Stimulated activated effector memory CD8-positive, alpha-beta T cell treated with anti-CD3 and anti-CD28 coated beads, Interleukin-12 subunit alpha, Interleukin-12 subunit beta, amount 100 ng/mL, for 72 hours (primary cell): ENCODE data around the gene PASK.
"Not testable (repeated sequence)": the region's sequence is repeated elsewhere in the genome, so short reads cannot be mapped to it uniquely, and the experiment has no call there.

Experiments
- ATAC-seq: fragments of 150-1000 bp; cut with Tn5 transposase; 2 replicates; pipeline ENCODE4 v1.10.0; 2021
- DNase-seq, 2 donors: peaks; one replicate each; pipeline ENCODE4 v3.0.0; 2021 to 2022; ENCODE audit warnings: low spot score in 2 of 2
- H3K27ac Mint-ChIP-seq: one replicate; pipeline ENCODE4 v1.8.0; 2022; ENCODE audit warnings: mild to moderate bottlenecking, mixed read lengths
- H3K36me3 Mint-ChIP-seq: one replicate; pipeline ENCODE4 v1.8.0; 2022; ENCODE audit warnings: mild to moderate bottlenecking, mixed read lengths
- H3K4me1 Mint-ChIP-seq: one replicate; pipeline ENCODE4 v1.8.0; 2022; ENCODE audit warnings: mixed read lengths
- H3K4me3 Mint-ChIP-seq: one replicate; pipeline ENCODE4 v1.8.0; 2022; ENCODE audit warnings: mild to moderate bottlenecking, mixed read lengths
- H3K9me3 Mint-ChIP-seq: one replicate; pipeline ENCODE4 v1.8.0; 2022; ENCODE audit warnings: mixed read lengths

The PASK gene

DNA sequence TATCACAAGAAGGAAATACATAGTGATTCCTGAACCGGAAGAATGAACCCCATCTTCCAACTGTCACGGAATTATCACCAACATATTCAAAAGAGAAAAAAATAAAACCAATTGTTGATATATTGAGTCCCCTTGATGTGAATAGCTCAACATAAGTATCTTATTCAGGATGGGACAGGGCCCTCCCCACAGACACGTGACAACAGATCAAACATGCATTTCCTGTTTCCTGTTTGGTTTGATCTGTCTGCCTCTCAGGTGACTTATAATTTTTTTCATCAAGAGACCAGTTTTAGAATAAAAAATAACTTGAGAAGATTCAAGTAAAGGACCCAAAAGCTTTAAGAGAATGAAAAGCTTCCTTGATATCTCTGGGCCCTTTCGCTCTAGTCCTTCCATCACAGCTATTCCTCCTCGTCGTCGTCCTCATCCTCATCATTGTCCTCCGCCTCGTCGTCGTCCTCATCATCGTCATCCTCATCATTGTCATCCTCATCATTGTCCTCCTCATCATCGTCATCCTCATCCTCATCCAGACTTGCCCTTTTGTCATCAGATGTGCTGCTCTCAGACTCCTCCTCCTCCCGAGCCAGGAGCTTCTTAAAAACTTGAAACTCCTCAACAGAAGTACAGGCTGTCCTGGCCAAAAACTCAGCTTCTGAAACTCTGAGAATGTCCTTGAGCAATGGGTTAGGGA, 53.5 kb downstream of the PASK start:
- Mint-ChIP-seq H3K9me3 (no peaks in the 10 kb centered on the region), H3K36me3 (peaks cover 87% of the 10 kb centered on the region), H3K27ac (peak overlapping the region; percentile 63), H3K4me1 (peaks cover 46% of the 10 kb centered on the region), H3K4me3 (no peak overlapping the region)
- ATAC-seq (peak; percentile 47), DNase-seq (no peak)

DNA sequence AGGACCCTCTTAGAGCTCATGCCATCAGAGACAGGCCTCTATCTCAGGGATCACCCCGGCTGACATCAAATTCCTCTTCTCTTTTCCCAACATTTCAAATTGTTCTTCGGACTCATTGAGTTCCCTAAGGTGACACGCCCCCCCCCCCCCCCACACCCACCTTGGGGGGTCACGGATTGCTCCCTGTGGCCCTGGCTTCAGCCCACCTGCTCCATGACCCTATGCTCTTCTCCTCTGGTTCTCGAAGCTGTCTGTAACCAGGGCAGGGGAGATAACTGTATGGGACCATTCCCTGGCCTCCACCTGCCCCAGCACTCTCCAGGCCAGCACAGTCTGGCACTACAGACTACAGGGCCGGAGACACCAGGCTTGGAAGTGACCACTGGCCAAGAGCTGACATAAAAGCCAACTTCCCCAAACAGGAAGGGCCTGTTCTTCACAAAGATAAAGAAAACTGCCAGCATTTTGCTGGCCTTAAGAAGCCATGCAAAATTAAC, 54.3 kb downstream of the PASK start:
- no peaks in the 10 kb centered on the region for H3K9me3 Mint-ChIP-seq
- H3K36me3 Mint-ChIP-seq: peaks cover 95% of the 10 kb centered on the region
- no peak overlapping the region for H3K4me3 Mint-ChIP-seq
- peaks cover 46% of the 10 kb centered on the region for H3K4me1 Mint-ChIP-seq
- peak overlapping the region; percentile 63 for H3K27ac Mint-ChIP-seq
- ATAC-seq (no peak), DNase-seq (no peak)

DNA sequence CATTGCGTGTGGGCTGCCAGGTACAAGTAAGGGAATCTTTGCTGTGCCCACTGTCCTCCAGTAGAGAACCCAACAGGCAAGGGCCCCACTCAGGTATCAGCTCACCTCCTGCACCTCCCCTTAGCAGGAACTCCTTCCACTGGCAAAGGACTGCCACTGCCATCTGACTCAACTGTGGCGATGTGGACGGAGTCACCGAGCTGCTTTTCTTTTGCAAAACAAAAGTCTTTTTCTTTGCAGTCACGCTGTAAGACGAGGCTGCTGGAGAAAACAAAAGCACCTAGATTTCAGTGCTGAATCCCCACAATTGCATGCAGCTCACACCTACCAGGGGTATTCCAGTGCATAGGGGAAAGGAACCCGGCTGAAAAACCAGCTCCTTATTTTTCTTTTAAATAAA, 55.1 kb downstream of the PASK start:
- H3K4me3 Mint-ChIP-seq: no peak overlapping the region
- H3K4me1 Mint-ChIP-seq: peaks cover 40% of the 10 kb centered on the region
- DNase-seq (no peak), ATAC-seq (no peak)
- H3K27ac Mint-ChIP-seq: no peak overlapping the region
- H3K36me3 Mint-ChIP-seq: peaks cover 96% of the 10 kb centered on the region
- no peaks in the 10 kb centered on the region for H3K9me3 Mint-ChIP-seq

DNA sequence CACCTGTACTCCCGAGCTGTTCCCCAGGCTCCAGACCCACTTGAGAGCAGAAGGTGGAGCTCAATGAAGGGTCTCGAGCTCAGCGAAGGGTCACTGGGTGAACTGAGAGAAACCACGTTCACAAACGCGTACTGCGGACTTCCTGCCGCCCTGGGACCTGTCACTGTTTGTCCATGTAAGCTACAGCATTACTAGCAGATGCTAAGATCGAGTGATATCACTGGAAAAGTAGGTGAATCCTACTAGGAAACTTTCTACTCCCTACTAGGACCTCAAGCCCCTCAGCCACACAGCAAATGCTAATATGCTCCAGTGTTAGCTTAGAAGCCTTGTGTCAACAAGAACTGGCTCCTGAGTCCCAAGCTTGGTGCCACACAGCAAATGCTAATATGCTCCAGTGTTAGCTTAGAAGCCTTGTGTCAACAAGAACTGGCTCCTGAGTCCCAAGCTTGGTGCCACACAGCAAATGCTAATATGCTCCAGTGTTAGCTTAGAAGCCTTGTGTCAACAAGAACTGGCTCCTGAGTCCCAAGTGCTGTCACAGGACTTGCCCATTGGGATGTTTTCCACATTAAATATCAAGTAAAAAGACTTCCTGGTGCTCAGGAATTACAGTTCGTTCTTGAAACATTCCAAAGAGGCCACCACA, 56.0 kb downstream of the PASK start:
- H3K27ac Mint-ChIP-seq: peak overlapping the region; percentile 7
- H3K4me1 Mint-ChIP-seq: peaks cover 31% of the 10 kb centered on the region
- H3K36me3 Mint-ChIP-seq: peaks cover 96% of the 10 kb centered on the region
- H3K4me3 Mint-ChIP-seq, H3K9me3 Mint-ChIP-seq, ATAC-seq, DNase-seq: not testable (repeated sequence)

DNA sequence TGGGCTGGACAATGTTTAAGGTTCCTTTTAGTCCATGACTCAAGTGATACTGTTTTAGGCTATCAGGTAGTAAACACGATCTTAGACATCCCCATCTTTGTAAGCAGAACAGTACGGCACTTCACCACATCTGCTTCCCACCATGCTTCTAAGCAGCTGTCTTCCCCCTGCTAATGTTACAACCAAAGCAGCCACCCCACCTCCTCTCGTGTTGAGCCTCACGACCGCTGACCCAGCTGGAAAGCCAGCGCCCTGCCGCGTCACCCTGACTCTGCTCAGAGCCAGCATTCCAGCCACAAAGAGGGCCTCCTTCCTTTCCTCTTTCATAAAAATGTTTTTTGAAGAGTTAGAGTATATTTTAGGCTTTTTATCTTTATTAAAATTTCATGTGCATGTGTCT, 56.6 kb downstream of the PASK start:
- Mint-ChIP-seq H3K4me3 (no peak overlapping the region), H3K36me3 (peaks cover 96% of the 10 kb centered on the region), H3K9me3 (no peaks in the 10 kb centered on the region), H3K4me1 (peaks cover 26% of the 10 kb centered on the region), H3K27ac (peak overlapping the region; percentile 7)
- DNase-seq (no peak), ATAC-seq (no peak)

DNA sequence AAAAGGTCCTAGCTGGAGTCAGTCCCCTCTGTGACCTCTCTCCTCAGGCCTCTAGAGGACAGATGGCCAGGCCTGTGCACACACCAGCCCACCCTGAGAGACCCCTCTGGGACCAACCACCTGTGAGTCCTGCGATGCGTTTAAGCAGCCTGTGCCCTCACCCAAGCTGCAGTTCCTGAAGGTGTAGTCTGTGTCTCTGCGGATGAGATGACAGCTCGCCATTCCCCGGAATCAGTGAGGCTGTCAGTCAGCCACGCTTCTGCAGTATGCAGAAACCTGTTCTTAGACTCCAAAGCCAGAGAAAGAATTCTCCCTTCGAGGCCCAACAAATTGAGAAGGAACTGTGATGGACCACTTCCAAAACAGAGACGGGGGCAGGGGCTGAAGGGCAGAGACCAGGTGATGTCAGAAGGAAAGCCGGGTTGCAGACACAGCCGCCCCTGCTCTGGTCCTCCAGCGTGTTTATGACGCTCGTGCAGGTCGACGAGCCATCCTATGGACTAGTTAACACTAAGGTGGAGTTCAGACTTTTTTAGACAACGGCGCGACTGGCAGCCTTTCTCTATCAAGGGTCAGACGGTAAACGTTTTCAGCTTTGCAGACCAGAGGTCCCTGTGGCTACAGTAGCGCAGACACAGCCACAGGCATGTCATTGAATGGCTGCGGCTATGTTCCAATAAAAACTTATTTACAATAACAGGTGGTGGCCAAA, 57.4 kb downstream of the PASK start:
- H3K9me3 Mint-ChIP-seq: no peaks in the 10 kb centered on the region
- no peak overlapping the region for H3K4me3 Mint-ChIP-seq
- H3K4me1 Mint-ChIP-seq: peaks cover 19% of the 10 kb centered on the region
- ATAC-seq (no peak), DNase-seq (no peak)
- peaks cover 94% of the 10 kb centered on the region for H3K36me3 Mint-ChIP-seq
- peak overlapping the region; percentile 63 for H3K27ac Mint-ChIP-seq

DNA sequence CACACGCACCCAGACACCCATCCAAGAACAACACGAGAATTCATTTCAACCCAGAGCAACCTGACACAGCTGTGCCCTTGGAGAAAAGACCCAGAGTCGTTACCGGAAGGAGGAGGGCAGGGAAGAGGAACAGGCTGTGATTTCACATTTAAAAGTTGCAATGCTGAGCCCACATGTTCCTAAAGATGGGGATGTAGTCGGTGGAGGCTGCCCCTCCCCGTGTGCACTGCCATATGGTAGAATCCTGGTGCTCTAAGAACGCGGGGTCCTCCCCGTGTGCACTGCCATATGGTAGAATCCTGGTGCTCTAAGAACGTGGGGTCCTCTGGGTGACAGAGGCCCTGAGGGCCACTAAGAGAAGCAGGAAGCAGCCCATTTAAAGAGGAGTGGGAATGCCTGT, 58.1 kb downstream of the PASK start:
- ATAC-seq: no peak

DNA sequence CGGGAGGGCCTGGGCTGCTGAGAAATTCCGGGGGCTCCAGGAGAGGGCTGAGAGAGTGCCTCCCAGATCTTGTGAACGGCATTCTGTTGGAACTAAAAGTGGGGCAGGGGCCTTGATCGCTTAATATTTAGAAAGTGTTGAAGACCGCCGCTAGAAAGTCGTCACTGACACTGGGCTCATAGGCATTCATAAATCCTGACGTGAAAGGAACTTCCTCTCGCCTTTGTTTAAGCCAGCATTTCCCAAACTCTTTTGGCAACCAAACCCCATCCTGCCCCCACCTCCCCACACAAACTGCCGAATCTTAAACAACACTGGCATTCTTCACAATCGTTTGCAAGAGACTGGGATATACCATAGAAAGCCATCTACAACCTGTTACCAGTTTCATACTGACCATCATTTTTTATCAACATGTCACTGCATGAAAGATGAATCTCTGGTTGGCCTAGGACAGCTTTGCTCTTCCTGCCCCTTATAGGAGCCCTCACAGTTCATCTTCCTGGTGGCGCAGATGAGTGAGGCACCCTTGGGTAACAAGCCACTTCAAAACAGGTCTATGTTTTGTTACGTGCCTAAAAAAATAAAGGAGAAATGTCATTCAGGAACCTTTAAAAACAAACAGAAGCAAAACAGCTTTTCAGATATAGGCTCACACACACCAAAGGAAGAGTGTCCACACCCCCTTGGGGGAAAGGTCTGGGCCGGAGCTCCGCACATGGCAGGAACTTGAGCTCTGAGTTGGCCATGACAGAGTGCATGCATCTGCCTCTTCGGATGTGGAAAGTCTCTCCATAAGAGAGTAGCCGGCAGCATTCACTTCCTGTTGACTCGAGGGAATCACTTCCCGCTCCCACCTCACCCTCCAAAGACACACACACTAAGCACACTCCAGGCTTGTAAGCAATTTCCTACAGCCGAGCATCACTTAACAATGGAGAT, 60.2 kb downstream of the PASK start:
- Mint-ChIP-seq H3K9me3 (no peaks in the 10 kb centered on the region), H3K27ac (no peak overlapping the region), H3K4me3 (no peak overlapping the region), H3K36me3 (peaks cover 91% of the 10 kb centered on the region), H3K4me1 (no peaks in the 10 kb centered on the region)
- no peak for ATAC-seq
- no peak for DNase-seq

More for the DNA sequence above, 58.1 kb downstream of the PASK start:
- no peak for DNase-seq
- Mint-ChIP-seq H3K4me1 (peaks cover 12% of the 10 kb centered on the region), H3K27ac (peak overlapping the region; percentile 63), H3K9me3 (no peaks in the 10 kb centered on the region), H3K4me3 (no peak overlapping the region), H3K36me3 (peaks cover 94% of the 10 kb centered on the region)

DNA sequence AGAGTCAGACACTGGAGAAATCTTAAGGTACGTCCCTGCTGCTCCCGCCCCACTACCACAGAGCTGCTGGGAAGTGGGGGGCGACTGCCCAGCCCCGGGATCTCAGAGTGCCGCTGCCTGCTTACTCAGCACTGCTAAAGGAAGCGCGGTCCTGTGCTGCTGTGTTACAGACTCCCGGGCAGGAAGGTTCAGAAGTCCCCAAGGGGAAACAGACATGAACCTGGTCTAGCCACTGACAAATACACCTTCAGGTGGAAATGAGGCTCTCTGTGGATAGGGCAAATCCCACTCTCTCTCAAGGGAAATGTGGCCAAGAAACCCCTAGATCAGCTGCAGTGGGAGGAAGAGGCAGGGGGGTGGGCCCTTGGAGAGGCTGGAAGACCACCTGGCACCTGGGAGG, 60.9 kb downstream of the PASK start:
- no peaks in the 10 kb centered on the region for H3K9me3 Mint-ChIP-seq
- peaks cover 86% of the 10 kb centered on the region for H3K36me3 Mint-ChIP-seq
- H3K4me3 Mint-ChIP-seq: no peak overlapping the region

DNA sequence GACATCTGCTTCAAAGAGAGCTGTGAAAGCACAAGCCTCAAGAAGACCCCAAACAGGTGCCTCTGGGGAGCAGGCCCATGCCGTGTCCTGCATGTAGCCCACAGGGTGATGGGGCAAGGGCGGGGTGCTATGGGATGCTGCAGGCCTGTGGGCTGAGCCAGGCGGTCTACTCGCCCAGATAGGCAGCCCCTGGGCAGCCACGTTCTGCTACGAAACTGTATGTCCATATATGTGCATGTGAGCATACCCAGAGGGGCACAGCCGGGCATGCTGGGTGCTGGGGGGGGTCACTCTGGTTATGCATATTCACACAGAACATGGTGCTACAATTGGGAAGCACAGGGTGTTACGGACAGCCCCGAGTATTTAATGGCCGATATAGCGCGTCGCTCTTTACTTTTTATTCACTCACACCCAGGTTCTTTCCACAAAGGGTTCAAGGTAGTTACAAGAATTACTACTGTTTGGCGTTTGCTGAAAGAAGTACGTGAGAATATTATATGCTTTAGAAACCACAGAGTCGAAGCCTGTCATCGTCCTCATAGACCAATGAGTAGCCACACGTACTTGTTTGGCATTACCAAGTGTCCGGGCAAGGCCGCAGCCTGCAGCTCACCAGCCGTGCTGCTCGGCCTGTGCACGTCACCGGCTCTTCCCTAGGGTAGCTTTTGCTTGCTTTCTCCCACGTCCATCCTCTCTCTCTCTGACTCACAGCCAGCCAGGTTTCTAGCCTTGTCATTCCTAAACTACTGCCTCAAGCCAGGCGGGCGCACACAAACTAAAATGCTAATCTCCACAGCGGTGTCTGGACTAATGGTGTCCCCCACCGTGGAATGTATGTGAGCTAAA, 61.6 kb downstream of the PASK start:
- peak; percentile 43 for ATAC-seq
- Mint-ChIP-seq H3K4me3 (no peak overlapping the region), H3K36me3 (peaks cover 82% of the 10 kb centered on the region), H3K4me1 (peaks cover 6% of the 10 kb centered on the region), H3K27ac (peak overlapping the region; percentile 14), H3K9me3 (no peaks in the 10 kb centered on the region)
- no peak for DNase-seq

More for the DNA sequence above, 60.9 kb downstream of the PASK start:
- no peaks in the 10 kb centered on the region for H3K4me1 Mint-ChIP-seq
- H3K27ac Mint-ChIP-seq: peak overlapping the region; percentile 14
- no peak for ATAC-seq
- no peak for DNase-seq

DNA sequence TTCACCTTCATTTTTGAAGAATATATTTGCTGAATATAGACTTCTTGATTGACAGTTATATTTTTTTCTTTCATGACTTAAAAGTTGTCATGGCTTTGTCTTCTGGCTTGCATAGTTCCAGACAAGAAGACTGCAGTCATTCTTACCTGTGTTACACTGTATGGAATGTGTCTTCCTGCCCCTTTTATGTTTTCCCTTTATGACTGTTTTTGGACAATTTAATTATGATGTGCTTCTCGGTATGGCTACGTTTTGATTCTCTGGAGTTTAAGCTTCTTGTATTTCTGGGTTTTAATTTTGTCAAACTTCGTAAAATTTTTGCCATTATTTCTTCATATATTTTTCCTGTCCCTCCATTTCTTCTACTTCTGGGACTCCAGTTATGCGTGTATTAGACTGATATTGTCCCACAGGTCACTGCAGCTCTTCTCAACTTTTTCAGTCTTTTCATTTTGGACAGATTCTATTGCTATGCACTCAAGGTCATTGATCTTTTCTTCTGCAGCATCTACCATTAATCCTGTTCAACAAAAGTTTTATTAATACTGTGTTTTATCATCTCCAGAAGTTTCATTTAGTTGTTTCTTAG, 64.3 kb downstream of the PASK start:
- Mint-ChIP-seq H3K36me3 (peaks cover 59% of the 10 kb centered on the region), H3K4me1 (peaks cover 20% of the 10 kb centered on the region), H3K27ac (no peak overlapping the region), H3K4me3 (no peak overlapping the region), H3K9me3 (no peaks in the 10 kb centered on the region)
- DNase-seq: no peak
- no peak for ATAC-seq

DNA sequence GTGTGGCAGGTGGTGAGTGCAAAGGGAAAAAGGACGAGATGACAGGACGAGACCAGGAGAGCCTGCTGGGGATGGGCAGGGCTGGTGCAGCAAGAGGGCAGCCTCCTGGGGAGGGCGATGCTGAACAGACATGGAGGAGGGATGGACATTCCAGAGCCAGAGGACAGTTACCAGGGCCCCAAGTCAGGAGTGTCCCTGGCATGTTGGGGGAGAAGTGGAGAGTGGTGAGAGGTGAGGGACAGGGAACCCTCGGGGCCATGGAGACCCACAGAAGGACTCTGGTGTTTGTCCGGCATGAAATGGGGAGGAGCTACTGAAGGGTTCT, 66.2 kb downstream of the PASK start:
- Mint-ChIP-seq H3K4me3 (no peak overlapping the region), H3K9me3 (no peaks in the 10 kb centered on the region), H3K4me1 (peaks cover 20% of the 10 kb centered on the region), H3K36me3 (peaks cover 40% of the 10 kb centered on the region), H3K27ac (peak overlapping the region; percentile 77)
- DNase-seq (no peak), ATAC-seq (no peak)

DNA sequence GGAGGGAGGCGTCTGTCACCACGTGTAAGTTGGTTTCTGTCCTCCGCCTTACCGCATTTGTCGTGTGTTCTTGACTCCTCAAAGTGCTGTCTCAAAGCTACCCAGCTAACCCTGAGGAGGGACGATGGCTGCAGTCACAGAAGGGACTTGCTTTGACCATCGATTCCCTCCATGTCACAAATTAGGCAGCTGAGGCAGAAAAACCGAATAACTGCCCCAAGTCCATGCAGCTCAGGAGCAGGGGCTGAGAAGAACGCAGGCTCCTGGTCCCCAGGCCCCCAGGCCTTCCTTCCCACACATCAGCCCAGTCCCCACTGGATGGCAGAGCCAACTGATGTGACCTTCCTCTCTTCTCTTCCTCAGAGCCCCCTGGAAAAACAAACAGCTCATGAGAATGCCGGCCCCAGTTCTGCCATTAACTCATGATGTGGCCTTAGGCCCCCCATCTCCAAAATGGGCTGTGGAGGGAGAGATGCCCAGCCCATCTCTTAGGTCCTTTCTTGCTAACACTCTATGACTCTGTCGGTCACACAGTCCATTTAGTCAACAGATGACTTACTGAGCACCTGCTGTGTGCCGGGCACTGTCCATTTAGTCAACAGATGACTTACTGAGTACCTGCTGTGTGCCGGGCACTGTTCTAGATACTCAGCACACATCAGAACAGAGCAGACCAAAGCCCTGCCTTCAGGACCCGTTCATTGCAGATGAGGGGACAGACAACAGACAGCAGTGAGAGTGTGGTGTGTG, 66.8 kb downstream of the PASK start:
- Mint-ChIP-seq H3K9me3 (no peaks in the 10 kb centered on the region), H3K36me3 (peaks cover 34% of the 10 kb centered on the region), H3K4me1 (peaks cover 20% of the 10 kb centered on the region), H3K4me3 (no peak overlapping the region), H3K27ac (peak overlapping the region; percentile 77)
- no peak for DNase-seq
- no peak for ATAC-seq
